Measurements from ENCODE around the gene SOX6.
"Not testable (repeated sequence)": the region's sequence is repeated elsewhere in the genome, so short reads cannot be mapped to it uniquely, and the experiment has no call there.

- TF ChIP-seq, protein P1, sequence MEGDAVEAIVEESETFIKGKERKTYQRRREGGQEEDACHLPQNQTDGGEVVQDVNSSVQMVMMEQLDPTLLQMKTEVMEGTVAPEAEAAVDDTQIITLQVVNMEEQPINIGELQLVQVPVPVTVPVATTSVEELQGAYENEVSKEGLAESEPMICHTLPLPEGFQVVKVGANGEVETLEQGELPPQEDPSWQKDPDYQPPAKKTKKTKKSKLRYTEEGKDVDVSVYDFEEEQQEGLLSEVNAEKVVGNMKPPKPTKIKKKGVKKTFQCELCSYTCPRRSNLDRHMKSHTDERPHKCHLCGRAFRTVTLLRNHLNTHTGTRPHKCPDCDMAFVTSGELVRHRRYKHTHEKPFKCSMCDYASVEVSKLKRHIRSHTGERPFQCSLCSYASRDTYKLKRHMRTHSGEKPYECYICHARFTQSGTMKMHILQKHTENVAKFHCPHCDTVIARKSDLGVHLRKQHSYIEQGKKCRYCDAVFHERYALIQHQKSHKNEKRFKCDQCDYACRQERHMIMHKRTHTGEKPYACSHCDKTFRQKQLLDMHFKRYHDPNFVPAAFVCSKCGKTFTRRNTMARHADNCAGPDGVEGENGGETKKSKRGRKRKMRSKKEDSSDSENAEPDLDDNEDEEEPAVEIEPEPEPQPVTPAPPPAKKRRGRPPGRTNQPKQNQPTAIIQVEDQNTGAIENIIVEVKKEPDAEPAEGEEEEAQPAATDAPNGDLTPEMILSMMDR (conservative IDR thresholded peaks at IDR 0.05 in 1 of 2, IDR thresholded peaks at IDR 0.05 in 1 of 2; ENCODE audit: low read depth in 1 of 2, low read length in 2 of 2) = not testable (repeated sequence)
- not testable (repeated sequence) for TF ChIP-seq EZH2 (IDR thresholded peaks at IDR 0.05; ENCODE audit: low read length, missing control alignments)
Observed at GRCh38 chr11:16067268-16067667, 289.1 kb downstream of the SOX6 start.

All from fibroblast of lung (primary cell).